Measurements from ENCODE around the gene MAST3. TPM values are rescaled to one million over a fixed set of nuclear protein-coding genes. Genes with fewer than 3 reads are reported as not detected.

The MAST3 gene
- total RNA-seq, 1 experiment from 2014 or later = 10.4 TPM

DNA sequence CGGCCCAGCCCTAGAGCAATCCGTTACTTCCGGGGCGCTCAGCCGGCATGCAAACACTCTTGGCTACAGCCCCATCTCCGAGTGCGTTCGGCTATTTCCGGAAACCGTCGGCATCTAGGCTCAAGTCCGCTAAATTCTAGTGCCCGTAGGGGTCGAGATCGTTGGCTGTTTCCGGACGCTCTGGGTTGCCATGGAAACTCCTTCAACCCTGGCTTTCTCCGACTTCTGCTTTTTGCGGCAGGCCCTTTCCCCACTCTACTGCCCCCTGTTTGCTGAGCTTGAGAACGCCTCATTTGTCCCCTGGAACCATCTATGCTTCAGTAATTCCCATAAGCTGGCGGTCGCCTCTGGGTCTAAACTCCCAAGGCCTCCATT, 54.9 kb downstream of the MAST3 start:
- WGBS (ENCODE audit: extremely low coverage, insufficient read length, low lambda C conversion rate) = no CpG with 5 or more reads among the region's 22 CpGs
- no peak overlapping the region for H2AFZ ChIP-seq (ENCODE audit: low read length)

More for the DNA sequence above, 54.9 kb downstream of the MAST3 start:
- Histone ChIP-seq H3K79me2 (ENCODE audit: insufficient read depth, low read length) (no peaks in the 10 kb centered on the region), H3K27me3 (ENCODE audit: insufficient read depth, low read length) (no peaks in the 10 kb centered on the region), H3T11ph (ENCODE audit: low read length) (no peak overlapping the region), H3K23ac (ENCODE audit: insufficient read length, low read depth, low read length) (no peak overlapping the region), H2BK12ac (ENCODE audit: insufficient read length, low read depth, low read length) (no peak overlapping the region), H3K56ac (ENCODE audit: insufficient read length, low read depth, low read length) (no peak overlapping the region), H2BK120ac (ENCODE audit: low read depth, low read length, poor library complexity, severe bottlenecking) (no peak overlapping the region), H2AK5ac (ENCODE audit: insufficient read length, low read length) (no peak overlapping the region), H2BK20ac (ENCODE audit: low read depth, low read length, poor library complexity, severe bottlenecking) (no peak overlapping the region), H4K5ac (ENCODE audit: insufficient read length, low read depth, low read length) (no peak overlapping the region), H3K14ac (ENCODE audit: insufficient read depth, low read length) (peak overlapping the region; percentile 96; the same call in 1 of the 2 replicates), H4K20me1 (ENCODE audit: control insufficient read depth, insufficient read depth, insufficient read length) (peaks cover 4% of the 10 kb centered on the region), H3K79me1 (ENCODE audit: insufficient read depth, low read depth, low read length, poor library complexity, severe bottlenecking) (no peaks in the 10 kb centered on the region), H3K4me1 (ENCODE audit: insufficient read depth, low read length) (no peaks in the 10 kb centered on the region), H3K27ac (ENCODE audit: insufficient read length, low read depth, low read length) (no peak overlapping the region), H2BK5ac (ENCODE audit: insufficient read length, low read length) (no peak overlapping the region), H3K4me2 (ENCODE audit: insufficient read depth, insufficient read length, low read length) (peak overlapping the region; percentile 62), H3K18ac (ENCODE audit: insufficient read length, low read depth, low read length) (peak overlapping the region; percentile 94), H3K9me3 (ENCODE audit: control insufficient read depth, low read depth, low read length) (no peaks in the 10 kb centered on the region), H3K4ac (ENCODE audit: low read depth, low read length) (no peak overlapping the region), H4K8ac (replicated peaks; ENCODE audit: insufficient read length, low read depth, low read length) (no peak overlapping the region), H4K91ac (ENCODE audit: insufficient read length, low read depth, low read length) (no peak overlapping the region), H3K23me2 (ENCODE audit: insufficient read length, low read depth, low read length, poor library complexity, severe bottlenecking) (peaks cover 8% of the 10 kb centered on the region), H3K9ac (ENCODE audit: extremely low read depth, insufficient read length, low read length) (peak overlapping the region; percentile 95), H2BK15ac (ENCODE audit: low read depth, low read length) (no peak overlapping the region)
- peaks cover 9 to 16% (median 13%) of the 10 kb centered on the region in 3 experiments; a peak in 5 of 7 replicates for H3K36me3 Mint-ChIP-seq (ENCODE audit: insufficient read depth in 1 of 3, low read depth in 3 of 3)
- TF ChIP-seq, protein P1, sequence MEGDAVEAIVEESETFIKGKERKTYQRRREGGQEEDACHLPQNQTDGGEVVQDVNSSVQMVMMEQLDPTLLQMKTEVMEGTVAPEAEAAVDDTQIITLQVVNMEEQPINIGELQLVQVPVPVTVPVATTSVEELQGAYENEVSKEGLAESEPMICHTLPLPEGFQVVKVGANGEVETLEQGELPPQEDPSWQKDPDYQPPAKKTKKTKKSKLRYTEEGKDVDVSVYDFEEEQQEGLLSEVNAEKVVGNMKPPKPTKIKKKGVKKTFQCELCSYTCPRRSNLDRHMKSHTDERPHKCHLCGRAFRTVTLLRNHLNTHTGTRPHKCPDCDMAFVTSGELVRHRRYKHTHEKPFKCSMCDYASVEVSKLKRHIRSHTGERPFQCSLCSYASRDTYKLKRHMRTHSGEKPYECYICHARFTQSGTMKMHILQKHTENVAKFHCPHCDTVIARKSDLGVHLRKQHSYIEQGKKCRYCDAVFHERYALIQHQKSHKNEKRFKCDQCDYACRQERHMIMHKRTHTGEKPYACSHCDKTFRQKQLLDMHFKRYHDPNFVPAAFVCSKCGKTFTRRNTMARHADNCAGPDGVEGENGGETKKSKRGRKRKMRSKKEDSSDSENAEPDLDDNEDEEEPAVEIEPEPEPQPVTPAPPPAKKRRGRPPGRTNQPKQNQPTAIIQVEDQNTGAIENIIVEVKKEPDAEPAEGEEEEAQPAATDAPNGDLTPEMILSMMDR (conservative IDR thresholded peaks at IDR 0.05) = peak; percentile 78
- no peaks in the 10 kb centered on the region for H3K9me3 Mint-ChIP-seq
- peak overlapping the region; percentile 98 to 99 (median 99) for H3K27ac Mint-ChIP-seq
- no peaks in the 10 kb centered on the region; the same call in 1 of the 2 replicates for H3K27me3 Mint-ChIP-seq (ENCODE audit: low read depth)
- DNase-seq = peak; percentile 98
- H3K4me1 Mint-ChIP-seq = peaks cover 12 to 25% of the 10 kb centered on the region in 2 experiments
- peak overlapping the region; percentile 75 to 84 for H3K4me3 Mint-ChIP-seq

Measured in H9 (cell line).